Osteoblast (primary cell): ENCODE results near the gene GJC3. TPM values are rescaled to one million over a fixed set of nuclear protein-coding genes. Genes with fewer than 3 reads are reported as not detected.
"Not testable (repeated sequence)": the region's sequence is repeated elsewhere in the genome, so short reads cannot be mapped to it uniquely, and the experiment has no call there.

Experiments
- DNase-seq: peaks from one replicate; pipeline ENCODE4 v3.0.0; 2011; ENCODE audit warnings: low spot score, mixed read lengths; ENCODE audit not compliant: insufficient read length; ENCODE audit errors: missing footprints
- H2AFZ ChIP-seq: 2 replicates; pipeline ENCODE4 v1.6.0; 2011; ENCODE audit warnings: mild to moderate bottlenecking, low read length
- H3K27ac ChIP-seq: 2 replicates; pipeline ENCODE4 v1.5.1; 2011; ENCODE audit warnings: mild to moderate bottlenecking, low read depth, low read length, moderate library complexity
- H3K27me3 ChIP-seq: 2 replicates; pipeline ENCODE4 v1.6.0; 2012; ENCODE audit warnings: mild to moderate bottlenecking, control low read depth, inconsistent platforms, low read length, moderate library complexity; ENCODE audit not compliant: insufficient read depth
- H3K36me3 ChIP-seq: 2 replicates; pipeline ENCODE4 v1.5.1; 2011; ENCODE audit warnings: mild to moderate bottlenecking, low read length, control low read depth, moderate library complexity; ENCODE audit not compliant: insufficient read depth
- H3K4me1 ChIP-seq: 2 replicates; pipeline ENCODE4 v1.5.1; 2011; ENCODE audit warnings: mild to moderate bottlenecking, low read length, control low read depth, moderate library complexity; ENCODE audit not compliant: insufficient read depth
- H3K4me2 ChIP-seq: 2 replicates; pipeline ENCODE4 v1.6.0; 2011; ENCODE audit warnings: mild to moderate bottlenecking, low read length; ENCODE audit not compliant: insufficient read depth
- H3K4me3 ChIP-seq: fragments of 200-600 bp; sonication (generic); 3 replicates; pipeline ENCODE4 v1.5.1; 2012; ENCODE audit warnings: mild to moderate bottlenecking, low read length, inconsistent platforms; ENCODE audit not compliant: insufficient read depth
- H3K79me2 ChIP-seq: 2 replicates; pipeline ENCODE4 v1.6.0; 2012; ENCODE audit warnings: mild to moderate bottlenecking, low read length, control low read depth, inconsistent platforms; ENCODE audit not compliant: insufficient read depth
- H3K9me3 ChIP-seq: 2 replicates; pipeline ENCODE4 v1.5.1; 2011; ENCODE audit warnings: low read depth, low read length, control low read depth
- H4K20me1 ChIP-seq: 2 replicates; pipeline ENCODE4 v1.6.0; 2012; ENCODE audit warnings: mild to moderate bottlenecking, low read length, control low read depth; ENCODE audit not compliant: insufficient read depth
- total RNA-seq: library from RNA; depleted of rRNA; stranded (reverse); fragments of >200 nt; gene quantifications from 2 replicates; pipeline ENCODE4 v1.2.3, GENCODE V29; 2012
- TF ChIP-seq, protein P1 (sequence below): IDR thresholded peaks from 2 replicates; pipeline ENCODE4 v1.5.1; 2011; ENCODE audit warnings: mild to moderate bottlenecking, low read depth, low read length, moderate library complexity; ENCODE audit errors: extremely low read depth

The GJC3 gene
- total RNA-seq, 1 donor: not detected

DNA sequence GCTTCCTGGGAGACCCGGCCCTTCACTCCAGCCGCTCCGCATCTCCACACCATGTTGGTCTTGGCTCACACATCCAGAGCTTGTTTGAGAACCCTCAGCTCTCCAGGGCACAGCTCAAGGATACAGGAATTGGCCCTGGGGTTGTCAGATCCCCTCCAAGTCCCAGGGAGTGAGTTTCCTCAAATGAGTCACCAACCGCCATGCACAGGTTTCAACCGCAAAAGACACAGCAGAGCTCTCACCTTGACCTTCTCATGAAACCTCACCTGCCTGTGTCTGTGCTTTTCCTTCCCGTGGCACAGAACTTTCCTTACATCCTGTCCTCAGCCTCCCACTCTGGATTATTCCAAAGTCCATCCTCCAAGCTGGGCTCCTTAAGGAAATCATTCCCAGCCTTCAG is 25.8 kb upstream of the GJC3 start:
- H3K27me3 ChIP-seq: peaks cover 6% of the 10 kb centered on the region

GRCh38 chr7:99954643-99955042 is 25.2 kb upstream of the GJC3 start:
- H3K9me3 ChIP-seq, H3K79me2 ChIP-seq, H2AFZ ChIP-seq, H3K4me3 ChIP-seq, H3K27me3 ChIP-seq, H3K4me1 ChIP-seq, H4K20me1 ChIP-seq, H3K27ac ChIP-seq, DNase-seq, H3K4me2 ChIP-seq, H3K36me3 ChIP-seq: not testable (repeated sequence)

More for the DNA sequence above, 25.8 kb upstream of the GJC3 start:
- Histone ChIP-seq H3K9me3 (no peaks in the 10 kb centered on the region), H4K20me1 (no peaks in the 10 kb centered on the region), H3K4me2 (no peak overlapping the region), H3K36me3 (no peaks in the 10 kb centered on the region), H3K27ac (no peak overlapping the region), H3K4me3 (no peak overlapping the region), H3K79me2 (no peaks in the 10 kb centered on the region), H2AFZ (no peak overlapping the region), H3K4me1 (no peaks in the 10 kb centered on the region)
- DNase-seq: no peak
- TF ChIP-seq, protein P1, sequence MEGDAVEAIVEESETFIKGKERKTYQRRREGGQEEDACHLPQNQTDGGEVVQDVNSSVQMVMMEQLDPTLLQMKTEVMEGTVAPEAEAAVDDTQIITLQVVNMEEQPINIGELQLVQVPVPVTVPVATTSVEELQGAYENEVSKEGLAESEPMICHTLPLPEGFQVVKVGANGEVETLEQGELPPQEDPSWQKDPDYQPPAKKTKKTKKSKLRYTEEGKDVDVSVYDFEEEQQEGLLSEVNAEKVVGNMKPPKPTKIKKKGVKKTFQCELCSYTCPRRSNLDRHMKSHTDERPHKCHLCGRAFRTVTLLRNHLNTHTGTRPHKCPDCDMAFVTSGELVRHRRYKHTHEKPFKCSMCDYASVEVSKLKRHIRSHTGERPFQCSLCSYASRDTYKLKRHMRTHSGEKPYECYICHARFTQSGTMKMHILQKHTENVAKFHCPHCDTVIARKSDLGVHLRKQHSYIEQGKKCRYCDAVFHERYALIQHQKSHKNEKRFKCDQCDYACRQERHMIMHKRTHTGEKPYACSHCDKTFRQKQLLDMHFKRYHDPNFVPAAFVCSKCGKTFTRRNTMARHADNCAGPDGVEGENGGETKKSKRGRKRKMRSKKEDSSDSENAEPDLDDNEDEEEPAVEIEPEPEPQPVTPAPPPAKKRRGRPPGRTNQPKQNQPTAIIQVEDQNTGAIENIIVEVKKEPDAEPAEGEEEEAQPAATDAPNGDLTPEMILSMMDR: no peak

- no peak for DNase-seq
- Histone ChIP-seq H3K9me3 (no peaks in the 10 kb centered on the region), H3K4me1 (no peaks in the 10 kb centered on the region), H4K20me1 (no peaks in the 10 kb centered on the region), H3K27ac (no peak overlapping the region), H3K4me3 (no peak overlapping the region), H3K4me2 (no peak overlapping the region), H3K27me3 (peaks cover 1% of the 10 kb centered on the region), H3K36me3 (no peaks in the 10 kb centered on the region), H3K79me2 (no peaks in the 10 kb centered on the region), H2AFZ (no peak overlapping the region)
- TF ChIP-seq, protein P1: no peak
Measured at GRCh38 chr7:99953649-99954048, 24.2 kb upstream of the GJC3 start.

DNA sequence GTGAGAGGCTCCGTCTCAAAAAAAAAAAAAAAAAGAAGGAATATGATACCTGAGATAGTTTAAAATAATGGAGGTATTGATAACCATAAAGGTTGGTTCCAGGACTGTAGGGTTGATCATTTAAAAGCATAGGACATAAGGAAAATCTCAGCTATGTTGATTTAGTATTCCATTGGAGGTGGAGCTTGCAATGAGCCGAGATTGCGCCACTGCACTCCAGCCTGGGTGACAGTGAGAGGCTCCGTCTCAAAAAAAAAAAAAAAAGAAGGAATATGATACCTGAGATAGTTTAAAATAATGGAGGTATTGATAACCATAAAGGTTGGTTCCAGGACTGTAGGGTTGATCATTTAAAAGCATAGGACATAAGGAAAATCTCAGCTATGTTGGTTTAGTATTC is 23.2 kb upstream of the GJC3 start:
- not testable (repeated sequence) for H3K9me3 ChIP-seq, H3K4me1 ChIP-seq, DNase-seq, H3K27ac ChIP-seq, H3K79me2 ChIP-seq, H3K36me3 ChIP-seq, H3K4me3 ChIP-seq, H2AFZ ChIP-seq, H4K20me1 ChIP-seq, H3K27me3 ChIP-seq, H3K4me2 ChIP-seq

DNA sequence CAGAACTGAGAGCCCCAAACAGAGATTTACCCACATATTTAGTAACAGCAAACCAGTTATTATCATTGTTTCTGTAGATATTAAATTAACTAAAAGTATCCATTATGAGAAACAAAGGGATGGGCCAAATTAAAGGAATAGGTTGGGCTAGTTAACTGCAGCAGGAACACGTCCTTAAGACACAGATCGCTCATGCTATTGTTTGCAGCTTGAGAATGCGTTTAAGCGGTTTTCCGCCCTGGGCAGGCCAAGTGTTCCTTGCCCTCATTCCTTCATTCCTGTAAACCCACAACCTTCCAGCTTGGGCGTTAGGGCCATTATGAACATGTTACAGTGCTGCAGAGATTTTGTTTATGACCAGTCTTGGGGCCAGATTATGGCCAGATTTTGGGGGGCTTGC is 21.4 kb upstream of the GJC3 start:
- DNase-seq, H3K27ac ChIP-seq, H4K20me1 ChIP-seq, H3K79me2 ChIP-seq, H3K36me3 ChIP-seq, H3K4me1 ChIP-seq, H3K4me3 ChIP-seq, H3K9me3 ChIP-seq, H3K27me3 ChIP-seq, H3K4me2 ChIP-seq, H2AFZ ChIP-seq: not testable (repeated sequence)
